ENCODE measurements around the gene GNAL. TPM values are rescaled to one million over a fixed set of nuclear protein-coding genes. Genes with fewer than 3 reads are reported as not detected.
"Not testable (repeated sequence)": the region's sequence is repeated elsewhere in the genome, so short reads cannot be mapped to it uniquely, and the experiment has no call there.

The GNAL gene
- total RNA-seq, 2 donors from 2014 or later, result 0.55 to 1.6 TPM

- DNase-seq (no peak), ATAC-seq (replicated peaks in 1 of 2) (no peak)
- no peak overlapping the region for H3K4me3 Mint-ChIP-seq
- H3K36me3 Mint-ChIP-seq (ENCODE audit: insufficient read depth in 2 of 2), result no peaks in the 10 kb centered on the region
- H3K27me3 Mint-ChIP-seq (ENCODE audit: low read depth), result peaks cover 14% of the 10 kb centered on the region
- no peaks in the 10 kb centered on the region for H3K9me3 Mint-ChIP-seq
- no peak overlapping the region for H3K27ac Mint-ChIP-seq
- no peaks in the 10 kb centered on the region for H3K4me1 Mint-ChIP-seq (ENCODE audit: low read depth)
Observed at GRCh38 chr18:11672846-11673454, 16.1 kb upstream of the GNAL start.

DNA sequence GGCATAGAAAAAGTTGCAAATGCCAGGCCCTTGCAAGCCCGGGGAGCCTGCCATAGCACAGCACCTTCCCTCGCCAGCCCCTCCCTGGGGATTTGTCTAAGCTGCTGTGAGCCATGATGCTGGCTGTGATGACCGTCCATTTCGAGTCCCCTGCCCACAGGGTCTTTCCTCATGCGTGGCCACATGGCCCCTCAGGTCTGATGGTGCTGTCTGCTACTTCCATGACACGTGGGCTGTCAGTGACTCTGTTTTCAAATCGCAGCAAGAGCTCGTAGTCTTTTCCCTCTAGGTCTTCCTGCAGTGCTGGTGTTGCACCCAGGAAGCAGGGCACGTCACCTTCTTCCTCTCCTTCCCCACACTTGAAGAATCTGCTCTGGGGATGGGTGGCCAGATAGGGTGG, 15.5 kb upstream of the GNAL start:
- Mint-ChIP-seq H3K4me1 (ENCODE audit: low read depth) (no peaks in the 10 kb centered on the region), H3K9me3 (no peaks in the 10 kb centered on the region), H3K27ac (no peak overlapping the region), H3K36me3 (ENCODE audit: insufficient read depth in 2 of 2) (no peaks in the 10 kb centered on the region), H3K27me3 (ENCODE audit: low read depth) (peaks cover 14% of the 10 kb centered on the region), H3K4me3 (no peak overlapping the region)
- DNase-seq, result no peak
- no peak for ATAC-seq (replicated peaks in 1 of 2)

DNA sequence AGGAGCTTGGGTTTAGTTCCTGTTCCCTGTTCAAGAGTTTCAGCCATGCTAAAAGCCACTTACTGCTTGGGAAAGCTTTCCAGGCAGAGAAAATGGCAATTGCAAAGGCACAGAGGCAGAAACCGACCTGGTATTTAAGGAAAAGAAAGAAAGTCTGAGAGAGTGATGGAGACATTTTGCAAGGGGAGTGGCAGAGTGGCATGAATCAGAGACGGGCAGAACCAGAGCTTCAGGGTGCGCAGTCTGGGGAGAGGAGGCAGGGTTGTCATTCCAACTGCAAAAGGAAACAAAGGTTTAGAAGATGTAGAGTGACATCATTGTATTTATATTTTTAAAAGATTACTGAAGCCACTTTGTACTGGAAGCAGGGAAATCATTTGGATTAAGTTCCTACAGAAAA, 14.9 kb upstream of the GNAL start:
- Mint-ChIP-seq H3K9me3 (no peaks in the 10 kb centered on the region), H3K4me1 (ENCODE audit: low read depth) (no peaks in the 10 kb centered on the region), H3K27me3 (ENCODE audit: low read depth) (peaks cover 14% of the 10 kb centered on the region), H3K36me3 (ENCODE audit: insufficient read depth in 2 of 2) (no peaks in the 10 kb centered on the region), H3K27ac (no peak overlapping the region), H3K4me3 (no peak overlapping the region)
- DNase-seq (no peak), ATAC-seq (replicated peaks in 1 of 2) (no peak)

- Mint-ChIP-seq H3K4me1 (ENCODE audit: low read depth) (no peaks in the 10 kb centered on the region), H3K9me3 (no peaks in the 10 kb centered on the region), H3K27ac (no peak overlapping the region), H3K4me3 (no peak overlapping the region), H3K36me3 (ENCODE audit: insufficient read depth in 2 of 2) (no peaks in the 10 kb centered on the region), H3K27me3 (ENCODE audit: low read depth) (peaks cover 27% of the 10 kb centered on the region)
- DNase-seq (no peak), ATAC-seq (replicated peaks in 1 of 2) (no peak)
Observed at GRCh38 chr18:11676386-11676785, 12.7 kb upstream of the GNAL start.

- Mint-ChIP-seq H3K4me3 (no peak overlapping the region), H3K9me3 (no peaks in the 10 kb centered on the region), H3K27ac (no peak overlapping the region), H3K36me3 (ENCODE audit: insufficient read depth in 2 of 2) (no peaks in the 10 kb centered on the region), H3K4me1 (ENCODE audit: low read depth) (no peaks in the 10 kb centered on the region), H3K27me3 (ENCODE audit: low read depth) (peaks cover 28% of the 10 kb centered on the region)
- DNase-seq (no peak), ATAC-seq (replicated peaks in 1 of 2) (no peak)
Observed at GRCh38 chr18:11676867-11677266, 12.2 kb upstream of the GNAL start.

GRCh38 chr18:11678211-11678610, 10.9 kb upstream of the GNAL start:
- no peak overlapping the region for H3K4me3 Mint-ChIP-seq

GRCh38 chr18:11689669-11690565, 853 bp downstream of the GNAL start:
- ATAC-seq (replicated peaks in 1 of 2) (peak; percentile 50 to 53), DNase-seq (peak; percentile 16 to 28)
- peaks cover 2 to 4% of the 10 kb centered on the region in 2 donors for H3K36me3 Mint-ChIP-seq (ENCODE audit: insufficient read depth in 2 of 2)
- H3K27me3 Mint-ChIP-seq (ENCODE audit: low read depth), result peaks cover 50% of the 10 kb centered on the region
- peak overlapping the region; percentile 66 to 72 for H3K4me3 Mint-ChIP-seq
- H3K9me3 Mint-ChIP-seq, result peaks cover 0 to 2% of the 10 kb centered on the region in 2 donors
- peaks cover 7% of the 10 kb centered on the region for H3K4me1 Mint-ChIP-seq (ENCODE audit: low read depth)
- H3K27ac Mint-ChIP-seq, result no peak overlapping the region

More at GRCh38 chr18:11678211-11678610, 10.9 kb upstream of the GNAL start:
- H3K27ac Mint-ChIP-seq, result no peak overlapping the region
- H3K9me3 Mint-ChIP-seq, result no peaks in the 10 kb centered on the region
- no peaks in the 10 kb centered on the region for H3K36me3 Mint-ChIP-seq (ENCODE audit: insufficient read depth in 2 of 2)
- H3K4me1 Mint-ChIP-seq (ENCODE audit: low read depth), result no peaks in the 10 kb centered on the region
- ATAC-seq (replicated peaks in 1 of 2), result no peak
- no peak for DNase-seq
- peaks cover 28% of the 10 kb centered on the region for H3K27me3 Mint-ChIP-seq (ENCODE audit: low read depth)

- peaks cover 49% of the 10 kb centered on the region for H3K27me3 Mint-ChIP-seq (ENCODE audit: low read depth)
- H3K4me3 Mint-ChIP-seq; H3K4me1 Mint-ChIP-seq (ENCODE audit: low read depth); ATAC-seq (replicated peaks in 1 of 2); H3K9me3 Mint-ChIP-seq; DNase-seq; H3K27ac Mint-ChIP-seq; H3K36me3 Mint-ChIP-seq (ENCODE audit: insufficient read depth in 2 of 2): not testable (repeated sequence)
Observed at GRCh38 chr18:11690660-11691059, 1.6 kb downstream of the GNAL start.

DNA sequence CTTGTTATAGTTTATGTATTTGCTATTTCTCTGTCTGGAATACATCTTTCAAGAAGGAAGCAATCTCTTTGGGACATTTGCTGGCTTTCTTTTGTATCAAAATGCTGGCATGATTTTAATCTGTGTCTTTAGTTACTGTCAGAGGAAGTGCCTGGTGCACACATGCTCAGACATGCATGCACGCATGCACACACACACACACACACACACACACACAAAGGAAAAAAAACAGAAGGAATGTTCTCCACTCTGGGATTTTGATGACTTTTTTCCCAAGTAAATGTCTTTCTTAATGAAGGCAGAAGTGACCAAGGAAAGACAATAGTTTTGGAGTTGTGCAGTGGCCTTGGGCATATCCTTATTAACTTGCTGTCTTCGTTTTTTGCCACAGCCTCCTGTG, 6.7 kb downstream of the GNAL start:
- ATAC-seq (replicated peaks in 1 of 2), result no peak
- Mint-ChIP-seq H3K4me3 (no peak overlapping the region), H3K4me1 (ENCODE audit: low read depth) (no peaks in the 10 kb centered on the region), H3K27ac (no peak overlapping the region), H3K27me3 (ENCODE audit: low read depth) (peaks cover 32% of the 10 kb centered on the region), H3K9me3 (no peaks in the 10 kb centered on the region), H3K36me3 (ENCODE audit: insufficient read depth in 2 of 2) (no peaks in the 10 kb centered on the region)
- DNase-seq, result no peak

- Mint-ChIP-seq H3K27me3 (ENCODE audit: low read depth) (peaks cover 30% of the 10 kb centered on the region), H3K9me3 (no peaks in the 10 kb centered on the region), H3K36me3 (ENCODE audit: insufficient read depth in 2 of 2) (no peaks in the 10 kb centered on the region), H3K27ac (no peak overlapping the region), H3K4me1 (ENCODE audit: low read depth) (no peaks in the 10 kb centered on the region), H3K4me3 (no peak overlapping the region)
- ATAC-seq (replicated peaks in 1 of 2), result no peak
- no peak for DNase-seq
Observed at GRCh38 chr18:11696451-11696850, 7.4 kb downstream of the GNAL start.

- H3K4me1 Mint-ChIP-seq (ENCODE audit: low read depth), result no peaks in the 10 kb centered on the region
- no peak overlapping the region for H3K27ac Mint-ChIP-seq
- H3K4me3 Mint-ChIP-seq, result no peak overlapping the region
- no peak for ATAC-seq (replicated peaks in 1 of 2)
- H3K27me3 Mint-ChIP-seq (ENCODE audit: low read depth), result peaks cover 13% of the 10 kb centered on the region
- no peaks in the 10 kb centered on the region for H3K9me3 Mint-ChIP-seq
- DNase-seq, result no peak
- H3K36me3 Mint-ChIP-seq (ENCODE audit: insufficient read depth in 2 of 2), result no peaks in the 10 kb centered on the region
Observed at GRCh38 chr18:11700876-11701275, 11.8 kb downstream of the GNAL start.

GRCh38 chr18:11710578-11710977, 21.5 kb downstream of the GNAL start:
- no peaks in the 10 kb centered on the region for H3K36me3 Mint-ChIP-seq (ENCODE audit: insufficient read depth in 2 of 2)
- no peak overlapping the region for H3K27ac Mint-ChIP-seq
- H3K4me1 Mint-ChIP-seq (ENCODE audit: low read depth), result no peaks in the 10 kb centered on the region
- peaks cover 19% of the 10 kb centered on the region for H3K27me3 Mint-ChIP-seq (ENCODE audit: low read depth)
- no peak for ATAC-seq (replicated peaks in 1 of 2)
- H3K4me3 Mint-ChIP-seq, result no peak overlapping the region
- peaks cover 0 to 2% of the 10 kb centered on the region in 2 donors for H3K9me3 Mint-ChIP-seq
- no peak for DNase-seq

GRCh38 chr18:11713756-11714155, 24.7 kb downstream of the GNAL start:
- Mint-ChIP-seq H3K4me3 (no peak overlapping the region), H3K4me1 (ENCODE audit: low read depth) (no peaks in the 10 kb centered on the region), H3K27ac (no peak overlapping the region), H3K27me3 (ENCODE audit: low read depth) (peaks cover 19% of the 10 kb centered on the region), H3K36me3 (ENCODE audit: insufficient read depth in 2 of 2) (no peaks in the 10 kb centered on the region), H3K9me3 (peaks cover 0 to 2% of the 10 kb centered on the region in 2 donors)
- ATAC-seq (replicated peaks in 1 of 2), result no peak
- no peak for DNase-seq

Data from activated T-cell treated with anti-CD3 and anti-CD28 coated beads, Interleukin-2, amount 50 U/mL, for 72 hours (primary cell).